ENCODE results near the gene METTL22.

Gene METTL22

DNA sequence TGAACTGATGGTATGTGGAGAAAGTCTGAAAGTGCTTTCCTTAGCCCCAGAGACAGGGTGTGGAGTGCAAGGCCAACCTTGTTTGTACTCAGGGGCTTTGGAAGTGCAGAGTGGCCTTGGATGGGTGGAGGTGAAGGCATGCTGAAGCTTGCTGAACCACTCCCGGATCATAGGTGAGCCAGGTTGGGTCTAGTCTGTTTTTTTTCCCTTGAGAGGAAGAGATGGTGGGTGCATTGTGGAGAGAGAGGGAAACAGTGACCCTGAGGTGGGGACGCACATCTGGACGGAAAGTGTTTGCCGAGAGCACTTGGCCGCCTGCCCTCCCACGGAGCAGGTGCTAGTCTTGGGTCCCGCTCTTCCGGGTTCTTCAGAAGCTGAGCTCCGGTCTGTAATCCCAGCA lies 65.4 kb downstream of the METTL22 start:
- in situ Hi-C loops (cut with MboI; ENCODE audit: low sequenced_read_pairs), result no loop called here

- in situ Hi-C loops (cut with MboI; ENCODE audit: low sequenced_read_pairs), result no loop called here
Observed at GRCh38 chr16:8689686-8690085, 68.2 kb downstream of the METTL22 start.

- in situ Hi-C loops (cut with MboI; ENCODE audit: low sequenced_read_pairs), result no loop called here
Observed at GRCh38 chr16:8691728-8692127, 70.2 kb downstream of the METTL22 start.

DNA sequence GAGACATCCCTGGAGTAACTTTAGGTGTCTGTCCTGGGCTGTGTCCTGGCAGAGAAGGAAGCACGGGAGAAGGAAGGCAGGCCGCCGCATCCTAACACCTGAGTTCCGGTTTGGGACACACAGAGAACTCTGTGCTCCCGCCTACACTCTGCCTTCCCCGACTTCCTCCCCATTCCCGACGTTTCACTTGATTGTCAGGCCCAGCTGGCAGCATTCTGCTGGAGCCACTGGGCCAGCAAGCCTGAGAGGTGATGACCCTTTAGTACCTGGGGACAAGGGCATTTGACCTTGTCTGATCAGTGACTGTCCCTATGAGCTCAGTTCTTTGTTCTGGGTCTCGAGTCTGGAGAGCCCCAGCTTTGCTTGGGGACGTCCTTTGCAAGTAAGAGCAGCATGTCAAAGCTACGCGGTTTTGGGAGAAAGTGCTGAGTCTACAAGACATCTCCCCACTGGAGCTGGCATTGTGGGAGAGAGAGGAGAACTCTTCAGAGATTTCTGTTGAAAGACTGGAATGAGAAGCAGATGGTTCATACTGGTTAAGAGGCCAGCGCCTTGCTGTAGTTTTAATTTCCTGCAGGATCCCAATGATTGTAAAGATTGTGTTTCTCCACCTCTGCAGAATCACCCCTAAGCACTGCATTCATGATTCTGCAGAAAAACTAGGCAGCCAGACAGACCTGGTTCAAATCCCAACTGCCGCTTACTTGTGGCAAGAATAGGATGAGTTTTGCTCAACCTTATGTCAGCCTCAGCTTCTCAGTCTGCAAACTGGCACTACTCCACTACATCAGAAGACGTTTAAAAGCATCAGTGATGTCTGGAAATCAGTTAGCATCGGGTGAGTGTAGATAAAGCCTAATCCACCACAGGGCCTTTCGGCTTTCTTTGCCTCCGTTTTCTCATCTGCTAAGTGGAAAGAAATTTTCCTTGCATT lies 73.6 kb downstream of the METTL22 start:
- in situ Hi-C loops (cut with MboI; ENCODE audit: low sequenced_read_pairs), result no loop called here

GRCh38 chr16:8696880-8697279 lies 75.4 kb downstream of the METTL22 start:
- in situ Hi-C loops (cut with MboI; ENCODE audit: low sequenced_read_pairs), result no loop called here

DNA sequence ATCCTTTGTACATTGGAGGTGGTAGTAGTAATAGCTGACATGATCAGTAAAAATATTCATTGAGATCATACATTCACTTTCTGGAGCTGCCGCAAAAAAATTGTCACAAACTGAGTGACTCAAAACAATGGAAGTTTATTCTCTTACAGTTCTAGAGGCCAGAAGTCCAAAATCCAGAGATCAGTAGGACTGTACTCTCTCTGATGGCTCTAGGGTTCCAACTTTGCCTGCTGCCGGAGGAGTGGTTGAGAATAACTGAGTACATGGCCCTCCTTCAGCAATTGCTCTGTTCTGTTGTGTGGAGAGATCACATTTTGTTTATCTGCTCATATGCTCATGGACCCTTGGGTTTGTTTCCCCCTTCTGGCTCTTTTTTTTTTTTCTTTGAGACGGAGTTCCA lies 76.5 kb downstream of the METTL22 start:
- in situ Hi-C loops (cut with MboI; ENCODE audit: low sequenced_read_pairs), result no loop called here
